GM19238 (cell line): ENCODE data around the gene RBP5.

Experiments
- DNase-seq: peaks from one replicate; pipeline ENCODE4 v3.0.0; 2011; ENCODE audit warnings: low spot score; ENCODE audit not compliant: insufficient read length

Gene RBP5

DNA sequence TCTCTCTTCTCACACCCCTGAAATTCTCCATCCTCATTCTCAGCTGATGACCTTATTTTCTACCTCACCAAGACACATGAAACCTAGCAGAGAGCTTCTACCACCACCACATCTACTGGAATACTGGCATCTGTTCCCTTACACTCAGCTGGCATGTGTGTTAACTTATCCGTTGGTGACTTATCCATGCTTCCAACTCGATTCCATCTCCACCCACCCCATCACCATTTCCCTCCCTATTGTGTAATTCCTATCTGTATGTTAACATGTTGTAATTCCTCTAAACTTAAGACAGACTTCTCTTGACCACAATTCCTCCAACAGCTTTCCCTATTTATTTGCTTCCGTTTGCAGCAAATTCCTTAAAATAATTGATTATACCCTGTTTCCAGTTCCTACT lies 52.8 kb downstream of the RBP5 start:
- no peak for DNase-seq

DNA sequence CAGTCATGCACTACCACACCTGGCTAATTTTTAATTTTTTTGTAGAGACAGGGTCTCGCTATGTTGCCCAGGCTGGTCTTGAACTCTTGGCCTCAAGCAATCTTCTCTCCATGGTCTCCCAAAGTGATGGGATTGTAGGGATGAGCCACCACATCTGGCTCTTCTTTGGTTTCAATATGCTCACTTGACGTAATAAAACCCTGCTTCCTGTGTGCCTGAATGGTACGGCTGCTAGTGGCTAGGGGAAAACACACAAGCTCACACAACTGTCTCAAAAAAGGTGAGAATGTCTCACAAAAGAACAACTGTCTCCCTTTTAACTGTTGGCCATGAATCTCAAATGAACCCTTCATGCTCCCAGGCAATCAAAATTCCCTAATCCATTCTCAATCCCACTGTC lies 53.2 kb downstream of the RBP5 start:
- DNase-seq, result no peak

DNA sequence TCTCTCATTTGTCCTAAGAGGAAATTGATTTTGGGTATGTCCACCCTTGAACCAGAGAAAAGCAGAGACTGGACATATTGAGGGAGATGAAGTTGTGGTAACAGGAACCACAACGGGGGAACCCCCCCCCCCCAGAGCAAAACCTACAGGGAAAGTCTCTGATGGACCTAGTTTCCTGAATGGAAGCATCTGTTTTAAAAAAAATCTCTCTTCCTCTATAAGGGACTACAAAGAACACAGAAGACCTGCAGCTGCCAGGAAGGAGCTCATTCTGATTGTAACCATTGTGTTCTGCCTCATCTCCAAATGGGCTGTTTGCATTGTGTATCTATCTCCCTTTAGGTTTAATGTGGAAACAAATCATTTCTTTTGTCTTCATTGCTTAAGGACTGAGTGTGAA lies 54.7 kb downstream of the RBP5 start:
- DNase-seq, result no peak
